ENCODE data around the gene MYH9. TPM values are rescaled to one million over a fixed set of nuclear protein-coding genes. Genes with fewer than 3 reads are reported as not detected.

MYH9 gene
- polyA plus RNA-seq, 1 of the 3 experiments (the other 2 are of a cell fraction): 303 TPM

GRCh38 chr22:36286096-36286957 lies 101.4 kb downstream of the MYH9 start:
- H3K27me3 ChIP-seq (ENCODE audit: insufficient read depth): no peaks in the 10 kb centered on the region
- no peak overlapping the region for H3K4me3 ChIP-seq (ENCODE audit: low read depth in 2 of 2, low read length in 1 of 2)
- no peak overlapping the region for H3K4me2 ChIP-seq
- H3K9me2 ChIP-seq: no peaks in the 10 kb centered on the region
- H3F3A ChIP-seq (replicated peaks; ENCODE audit: insufficient read depth): peaks cover 66% of the 10 kb centered on the region
- peaks cover 77% of the 10 kb centered on the region for H4K20me1 ChIP-seq (ENCODE audit: insufficient read depth)
- peaks cover 69 to 83% of the 10 kb centered on the region in 2 experiments for H3K36me3 ChIP-seq (replicated peaks in 1 of 2; ENCODE audit: control insufficient read depth in 1 of 2, insufficient read depth in 2 of 2, low read length in 1 of 2)
- no peak overlapping the region for H2AFZ ChIP-seq (ENCODE audit: low read depth)
- no peak overlapping the region for H3K9ac ChIP-seq
- DNase-seq: peak; percentile 94
- WGBS (ENCODE audit: low lambda C conversion rate): 76% methylated on average over 23 of the region's 28 CpGs
- peaks cover 17% of the 10 kb centered on the region; the same call in 1 of the 2 replicates for H3K79me2 ChIP-seq (ENCODE audit: insufficient read depth)
- ChIA-PET POLR2A (interaction anchor here (1.0 kb wide), 1 partner anchor 196 kb away, joined by 3 read pairs; no protein-coding TSS in a partner anchor), CTCF (interaction anchor here (0.6 to 9.9 kb wide), 60 partner anchors 8 to 658 kb away, joined by 3 to 113 read pairs (median 5); partner anchors contain the start of genes APOL2, APOL4, MYH9 and TXN2)
- TF ChIP-seq YY1 (IDR thresholded peaks at IDR 0.05; ENCODE audit: low read depth): no peak
- TF ChIP-seq SMC3 (IDR thresholded peaks at IDR 0.05; ENCODE audit: low read depth, low read length): peak; percentile 69
- no peak for TF ChIP-seq EP300 (IDR thresholded peaks at IDR 0.05; ENCODE audit: borderline replicate concordance in 1 of 2, low read depth in 1 of 2, low read length in 1 of 2)
- no peak for TF ChIP-seq CHD2 (IDR thresholded peaks at IDR 0.05; ENCODE audit: low read length, partially characterized antibody)
- TF ChIP-seq REST (IDR thresholded peaks at IDR 0.05; ENCODE audit: low read depth, low read length): no peak
- TF ChIP-seq TEAD4 (IDR thresholded peaks at IDR 0.05; ENCODE audit: borderline replicate concordance, insufficient read depth): no peak
- no peak for TF ChIP-seq ELF1 (IDR thresholded peaks at IDR 0.05)
- no peak for TF ChIP-seq RCOR1 (IDR thresholded peaks at IDR 0.05; ENCODE audit: low read length)
- TF ChIP-seq FOXM1 (IDR thresholded peaks at IDR 0.05; ENCODE audit: low read depth): no peak
- peak; percentile 82 for TF ChIP-seq RAD21 (IDR thresholded peaks at IDR 0.05; ENCODE audit: low read length)
- TF ChIP-seq GATA2 (CRISPR knock-in tag; IDR thresholded peaks at IDR 0.05): no peak
- no peak for TF ChIP-seq TCF12 (IDR thresholded peaks at IDR 0.05)
- no peak for TF ChIP-seq MEF2A (IDR thresholded peaks at IDR 0.05; ENCODE audit: borderline replicate concordance, low read depth)
- TF ChIP-seq MXI1 (IDR thresholded peaks at IDR 0.05; ENCODE audit: low read depth, low read length): no peak
- TF ChIP-seq SIN3A (IDR thresholded peaks at IDR 0.05; ENCODE audit: borderline replicate concordance, low read depth, low read length): no peak
- no peak for TF ChIP-seq FOXJ3 (CRISPR knock-in tag; IDR thresholded peaks at IDR 0.05)
- TF ChIP-seq, protein P1, sequence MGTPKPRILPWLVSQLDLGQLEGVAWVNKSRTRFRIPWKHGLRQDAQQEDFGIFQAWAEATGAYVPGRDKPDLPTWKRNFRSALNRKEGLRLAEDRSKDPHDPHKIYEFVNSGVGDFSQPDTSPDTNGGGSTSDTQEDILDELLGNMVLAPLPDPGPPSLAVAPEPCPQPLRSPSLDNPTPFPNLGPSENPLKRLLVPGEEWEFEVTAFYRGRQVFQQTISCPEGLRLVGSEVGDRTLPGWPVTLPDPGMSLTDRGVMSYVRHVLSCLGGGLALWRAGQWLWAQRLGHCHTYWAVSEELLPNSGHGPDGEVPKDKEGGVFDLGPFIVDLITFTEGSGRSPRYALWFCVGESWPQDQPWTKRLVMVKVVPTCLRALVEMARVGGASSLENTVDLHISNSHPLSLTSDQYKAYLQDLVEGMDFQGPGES (IDR thresholded peaks at IDR 0.05; ENCODE audit: low read depth, low read length): no peak
- no peak for TF ChIP-seq EZH2phosphoT487 (IDR thresholded peaks at IDR 0.05; ENCODE audit: borderline replicate concordance, low read depth)
- TF ChIP-seq, protein P2, sequence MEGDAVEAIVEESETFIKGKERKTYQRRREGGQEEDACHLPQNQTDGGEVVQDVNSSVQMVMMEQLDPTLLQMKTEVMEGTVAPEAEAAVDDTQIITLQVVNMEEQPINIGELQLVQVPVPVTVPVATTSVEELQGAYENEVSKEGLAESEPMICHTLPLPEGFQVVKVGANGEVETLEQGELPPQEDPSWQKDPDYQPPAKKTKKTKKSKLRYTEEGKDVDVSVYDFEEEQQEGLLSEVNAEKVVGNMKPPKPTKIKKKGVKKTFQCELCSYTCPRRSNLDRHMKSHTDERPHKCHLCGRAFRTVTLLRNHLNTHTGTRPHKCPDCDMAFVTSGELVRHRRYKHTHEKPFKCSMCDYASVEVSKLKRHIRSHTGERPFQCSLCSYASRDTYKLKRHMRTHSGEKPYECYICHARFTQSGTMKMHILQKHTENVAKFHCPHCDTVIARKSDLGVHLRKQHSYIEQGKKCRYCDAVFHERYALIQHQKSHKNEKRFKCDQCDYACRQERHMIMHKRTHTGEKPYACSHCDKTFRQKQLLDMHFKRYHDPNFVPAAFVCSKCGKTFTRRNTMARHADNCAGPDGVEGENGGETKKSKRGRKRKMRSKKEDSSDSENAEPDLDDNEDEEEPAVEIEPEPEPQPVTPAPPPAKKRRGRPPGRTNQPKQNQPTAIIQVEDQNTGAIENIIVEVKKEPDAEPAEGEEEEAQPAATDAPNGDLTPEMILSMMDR (IDR thresholded peaks at IDR 0.05): peak; percentile 90
- TF ChIP-seq MAX (IDR thresholded peaks at IDR 0.05; ENCODE audit: low read depth): no peak
- no peak for TF ChIP-seq FOSL2 (IDR thresholded peaks at IDR 0.05; ENCODE audit: borderline replicate concordance, low read depth)
- TF ChIP-seq TAF1 (IDR thresholded peaks at IDR 0.05; ENCODE audit: borderline replicate concordance, low read depth, low read length): no peak
- no peak for TF ChIP-seq NFIC (IDR thresholded peaks at IDR 0.05; ENCODE audit: borderline replicate concordance)
- no peak for TF ChIP-seq USF2 (IDR thresholded peaks at IDR 0.05; ENCODE audit: borderline replicate concordance, low read depth, low read length)
- H3K4me1 ChIP-seq (ENCODE audit: control insufficient read depth in 1 of 2, insufficient read depth in 2 of 2, low read depth in 1 of 2, low read length in 1 of 2): no peaks in the 10 kb centered on the region; a peak in 1 of 4 replicates
- H3K27ac ChIP-seq (ENCODE audit: low read depth in 2 of 2, low read length in 1 of 2): peak overlapping the region in 1 of 2 experiments; percentile 29; a peak in 2 of 4 replicates
- no peaks in the 10 kb centered on the region for H3K9me3 ChIP-seq

Data from SK-N-SH (cell line).